WTC11 (cell line): ENCODE results near the gene BNIPL.

Experiments
- CREB1 ChIP-seq: sonication (generic); formaldehyde crosslinking; IDR thresholded peaks from 2 replicates; pipeline ENCODE4 v1.8.0; 2023; ENCODE audit warnings: mild to moderate bottlenecking, missing genetic modification reagents
- E2F4 ChIP-seq: sonication (generic); formaldehyde crosslinking; IDR thresholded peaks from 2 replicates; pipeline ENCODE4 v1.8.1; 2022; ENCODE audit warnings: low read depth, mild to moderate bottlenecking, moderate library complexity, missing genetic modification reagents, borderline replicate concordance

- TF ChIP-seq CREB1 (CRISPR knock-in tag) (no peak), E2F4 (CRISPR knock-in tag) (no peak)
Observed at GRCh38 chr1:151005729-151006319, 30.6 kb upstream of the BNIPL start.
